ENCODE results near the gene LHFPL6.
"Not testable (repeated sequence)": the region's sequence is repeated elsewhere in the genome, so short reads cannot be mapped to it uniquely, and the experiment has no call there.

DNA sequence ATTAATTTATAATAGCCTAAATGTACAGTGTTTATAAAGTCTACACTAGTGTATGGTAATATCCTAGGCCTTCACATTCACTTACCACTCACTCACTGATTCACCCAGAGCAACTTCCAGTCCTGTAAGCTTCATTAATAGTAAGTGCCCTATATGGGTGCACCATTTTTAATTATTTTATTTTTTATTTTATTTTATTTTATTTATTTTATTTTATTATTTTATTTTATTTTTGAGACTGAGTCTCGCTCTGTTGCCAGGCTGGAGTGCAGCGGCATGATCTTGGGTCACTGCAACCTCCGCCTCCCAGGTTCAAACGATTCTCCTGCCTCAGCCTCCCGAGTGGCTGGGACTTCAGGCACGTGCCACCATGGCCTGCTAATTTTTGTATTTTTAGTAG, 264.9 kb downstream of the LHFPL6 start:
- not testable (repeated sequence) for TF ChIP-seq ARNT (IDR thresholded peaks at IDR 0.05); HDGF (IDR thresholded peaks at IDR 0.05; ENCODE audit: borderline replicate concordance); SP1 (IDR thresholded peaks at IDR 0.05)

Data from HEK293T (cell line).